ENCODE data around the gene LRP1B.
"Not testable (repeated sequence)": the region's sequence is repeated elsewhere in the genome, so short reads cannot be mapped to it uniquely, and the experiment has no call there.

LRP1B gene

DNA sequence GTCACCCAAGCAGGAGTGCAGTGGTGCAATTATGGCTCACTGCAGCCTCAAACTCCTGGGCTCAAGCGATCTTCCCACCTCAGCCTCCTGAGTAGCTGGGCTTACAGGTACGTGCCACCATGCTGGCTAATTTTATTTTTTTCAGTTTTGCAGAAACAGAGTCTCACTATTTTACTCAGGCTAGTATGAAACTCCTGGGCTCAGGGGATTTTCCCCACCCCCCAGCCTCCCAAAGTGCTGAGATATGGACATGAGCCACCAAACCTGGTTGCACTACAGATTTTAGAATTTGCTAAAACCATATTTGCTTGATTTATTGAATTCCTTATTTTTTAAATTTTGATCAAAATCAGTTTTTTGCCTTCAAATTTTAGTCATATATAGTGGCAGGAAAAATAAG lies 1553.4 kb downstream of the LRP1B start:
- FAIRE-seq = no peak

DNA sequence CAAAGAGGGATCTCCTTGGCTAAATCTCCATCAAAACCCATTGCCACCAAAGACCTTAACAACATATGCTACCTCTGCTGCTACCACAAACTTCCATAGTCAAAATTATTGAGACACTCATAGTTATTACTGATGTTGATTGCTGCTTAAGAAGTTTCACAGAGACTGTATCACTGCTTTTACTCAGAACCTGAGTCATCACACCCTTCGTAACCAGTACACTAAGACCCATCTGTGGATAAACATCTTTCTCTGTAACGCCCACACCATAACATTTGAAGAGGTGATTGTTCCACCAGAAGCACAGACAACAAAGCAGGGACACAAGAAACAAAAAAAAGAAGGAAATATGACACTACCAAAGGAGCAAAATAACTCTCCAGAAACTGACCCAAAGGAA lies 1563.1 kb downstream of the LRP1B start:
- FAIRE-seq = no peak

DNA sequence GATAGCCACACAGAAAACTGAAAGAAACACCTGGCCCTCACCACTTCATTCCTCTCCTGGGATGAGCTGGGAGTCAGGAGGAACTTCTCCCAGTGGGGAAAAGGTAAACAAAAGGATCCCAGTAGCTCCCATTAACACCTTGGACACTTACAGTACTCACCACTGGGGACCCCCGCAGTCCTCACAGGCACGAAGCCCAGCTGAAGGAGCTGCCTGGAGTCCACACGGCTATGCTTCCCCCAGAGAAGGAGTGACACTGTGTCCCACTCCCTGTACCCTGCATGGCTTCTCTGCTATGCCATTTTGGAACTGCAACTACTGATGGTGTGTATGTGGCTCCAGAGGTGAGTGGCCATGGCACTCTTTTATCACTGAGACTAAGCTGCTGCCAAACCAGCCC lies 1565.1 kb downstream of the LRP1B start:
- no peak for FAIRE-seq

DNA sequence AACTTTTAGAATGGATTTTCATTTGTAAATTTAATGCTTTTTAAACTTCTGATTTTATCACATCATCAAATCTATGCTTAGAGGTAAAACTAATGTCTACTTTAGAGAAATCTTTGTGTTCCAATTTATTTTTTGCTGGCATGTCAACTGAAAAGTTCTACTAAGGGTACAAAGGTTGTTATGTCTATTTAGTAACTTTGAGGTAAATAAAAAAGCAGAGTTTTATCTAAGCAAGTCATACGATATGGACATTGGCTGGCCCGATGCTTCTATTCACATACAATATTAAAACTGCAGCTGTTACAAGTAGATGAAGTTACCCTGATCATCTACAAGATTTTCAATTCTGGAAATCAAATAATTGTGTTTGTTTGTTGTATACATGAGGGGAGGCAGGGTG lies 1575.1 kb downstream of the LRP1B start:
- no peak for FAIRE-seq

DNA sequence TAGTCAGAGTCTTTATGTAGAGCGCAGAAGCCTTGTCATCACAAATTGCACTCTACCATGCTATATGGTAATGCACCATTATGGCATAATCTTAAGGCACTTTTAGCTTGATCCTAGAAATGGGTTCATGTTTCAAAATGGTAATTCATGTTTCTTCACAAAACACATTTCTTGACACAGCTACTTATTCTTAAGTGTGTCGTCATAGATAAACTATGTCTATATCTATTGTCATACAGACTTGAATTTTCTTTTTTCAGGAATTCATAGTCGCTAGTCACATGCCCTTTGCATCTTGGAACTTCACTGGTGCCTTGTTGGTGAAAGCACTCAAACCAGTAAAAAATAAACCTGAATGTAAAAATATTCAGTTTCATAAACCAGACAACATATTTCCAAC lies 1578.2 kb downstream of the LRP1B start:
- FAIRE-seq = no peak

- FAIRE-seq = no peak
These were observed 1579.5 kb downstream of the LRP1B start for GRCh38 chr2:140551287-140551686.

DNA sequence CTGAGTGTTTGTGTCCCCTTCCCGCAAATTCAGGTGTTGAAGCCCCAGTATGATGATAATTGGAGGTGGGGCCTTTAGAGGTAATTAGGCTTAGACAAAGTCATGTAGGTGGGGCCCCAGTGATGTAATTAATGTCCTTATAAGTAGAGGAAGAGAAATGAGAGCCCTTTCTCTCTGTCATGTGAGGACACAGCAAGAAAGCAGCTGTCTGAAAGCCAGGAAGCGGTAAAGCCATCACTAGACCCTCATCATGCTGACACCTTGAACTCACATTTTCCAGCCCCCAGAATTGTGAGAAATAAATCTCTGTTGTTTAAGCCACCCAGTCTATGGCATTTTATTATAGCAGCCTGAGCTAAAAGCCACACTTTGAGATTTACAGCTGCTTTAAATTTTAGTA lies 1580.0 kb downstream of the LRP1B start:
- FAIRE-seq = no peak

- not testable (repeated sequence) for FAIRE-seq
These were observed 1586.0 kb downstream of the LRP1B start for GRCh38 chr2:140544769-140545168.

DNA sequence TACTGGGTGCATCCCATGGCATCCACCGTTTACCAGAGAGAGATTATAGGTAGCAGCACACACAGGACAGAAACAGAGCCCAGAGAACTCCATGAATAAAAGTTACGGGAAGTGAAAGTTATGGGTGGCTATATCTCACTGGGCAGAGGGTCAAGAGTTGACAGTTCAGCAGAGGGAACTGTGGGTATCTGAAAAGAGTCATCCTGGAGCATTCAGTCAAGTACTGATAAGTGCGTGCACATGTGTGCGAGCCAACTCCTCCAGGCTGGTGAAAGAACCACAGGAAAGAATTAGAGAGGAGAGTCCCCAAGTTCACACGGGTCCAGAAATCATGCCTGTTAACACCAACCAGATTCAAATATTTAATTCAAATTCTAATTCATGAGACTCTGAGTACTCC lies 1588.2 kb downstream of the LRP1B start:
- no peak for FAIRE-seq

DNA sequence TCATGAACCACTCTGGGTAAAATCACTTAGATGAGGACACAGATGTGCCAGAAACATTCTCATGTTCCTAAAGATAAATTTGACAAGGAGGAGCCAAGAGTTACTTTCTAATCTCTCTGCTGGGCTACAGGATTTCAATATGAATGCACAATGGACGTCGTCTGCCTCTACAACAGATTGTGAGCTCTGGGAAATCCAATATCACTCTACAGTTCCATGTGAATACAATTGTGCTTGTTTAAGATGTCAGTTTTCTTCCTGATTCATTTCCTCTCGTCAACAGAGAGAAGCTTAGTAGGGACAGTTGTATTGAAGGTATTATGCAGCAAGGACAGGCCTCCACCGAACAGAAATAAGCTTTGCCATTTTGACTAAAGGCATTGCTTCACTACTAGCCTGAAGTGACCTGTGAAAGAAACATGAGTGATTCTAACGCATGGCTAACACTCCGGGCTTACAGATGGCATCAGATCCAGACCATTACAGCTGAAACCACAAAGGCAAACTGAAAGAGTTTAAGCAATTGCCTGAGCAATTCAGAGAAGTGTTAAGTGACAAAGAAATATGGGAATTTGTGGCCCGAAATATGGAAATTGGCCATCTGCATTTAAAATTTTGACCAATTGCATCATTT lies 1591.5 kb downstream of the LRP1B start:
- no peak for FAIRE-seq

GRCh38 chr2:140529706-140530105 lies 1601.1 kb downstream of the LRP1B start:
- FAIRE-seq = no peak

DNA sequence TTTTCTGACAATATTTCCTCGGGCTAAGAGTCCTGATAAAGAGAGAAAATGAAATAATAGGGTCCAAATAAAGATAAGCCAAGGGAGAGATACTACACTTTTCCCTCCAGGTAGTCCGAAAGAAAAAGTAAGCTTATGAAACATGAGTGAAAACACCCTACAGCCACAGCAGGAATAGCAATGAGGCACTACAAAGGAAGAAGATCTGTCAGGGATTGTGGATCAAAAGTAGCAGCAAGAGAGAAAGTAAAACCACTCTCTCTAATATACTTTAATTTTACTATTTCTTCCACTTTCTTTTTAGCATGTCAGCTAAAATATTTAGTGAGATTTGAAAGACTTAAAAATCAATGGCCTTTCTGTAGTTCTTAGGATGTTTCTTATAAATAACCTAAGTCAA lies 1601.8 kb downstream of the LRP1B start:
- FAIRE-seq = no peak

DNA sequence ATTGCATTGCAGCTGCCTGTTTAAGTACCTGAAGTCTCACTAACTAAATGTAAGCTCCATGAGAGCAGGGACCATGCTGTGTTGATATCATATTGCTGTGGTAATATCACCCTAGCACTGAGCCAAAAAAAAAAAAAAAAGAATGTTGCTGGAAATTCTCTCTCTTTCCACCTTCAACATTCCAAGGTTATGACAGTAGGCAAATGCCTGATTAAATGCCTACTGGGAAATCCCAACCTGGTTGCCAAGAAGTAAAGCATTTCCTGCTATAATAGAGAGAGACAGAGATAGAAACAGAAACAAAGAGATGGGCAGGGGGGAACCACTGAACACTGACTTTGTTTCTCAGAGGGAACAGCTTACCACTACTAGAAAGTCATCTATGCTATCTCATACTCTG lies 1604.2 kb downstream of the LRP1B start:
- no peak for FAIRE-seq

GRCh38 chr2:140512106-140512505 lies 1618.7 kb downstream of the LRP1B start:
- no peak for FAIRE-seq

DNA sequence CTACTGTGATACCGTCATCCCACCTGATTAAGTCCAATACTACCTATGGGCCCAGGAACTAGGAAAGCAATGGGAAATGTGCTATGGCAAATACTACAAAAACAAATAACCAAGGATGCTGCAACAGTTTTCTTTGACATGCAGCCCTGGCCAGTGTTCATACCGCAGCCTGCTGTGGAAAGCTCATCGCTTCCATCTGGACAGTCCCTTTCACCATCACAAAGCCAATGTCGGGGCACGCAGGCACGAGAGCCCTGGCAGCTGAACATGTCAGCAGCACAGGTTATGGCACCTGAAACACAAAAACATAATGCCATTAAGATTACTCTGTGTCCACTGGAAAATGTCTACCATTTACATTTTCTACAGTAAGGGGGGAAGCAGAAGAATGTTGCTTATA lies 1621.1 kb downstream of the LRP1B start:
- no peak for FAIRE-seq

DNA sequence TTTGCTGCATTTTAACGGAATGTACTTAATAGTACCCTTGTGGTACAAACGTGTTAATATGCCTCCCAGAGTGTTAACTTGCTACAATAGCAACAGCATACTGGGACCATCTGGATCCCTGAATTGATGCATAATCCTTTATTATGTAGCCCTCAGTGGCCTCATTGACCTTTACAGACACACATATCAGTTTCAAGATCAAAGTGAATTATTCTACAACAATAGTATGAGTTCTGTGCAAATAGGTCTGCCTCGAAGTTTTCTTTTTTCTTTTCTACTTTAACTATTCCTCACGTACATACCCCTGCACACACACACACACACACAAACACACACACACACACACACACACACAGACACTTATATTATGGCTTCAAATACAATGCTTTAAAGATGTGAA lies 1622.1 kb downstream of the LRP1B start:
- FAIRE-seq = no peak

- FAIRE-seq = no peak
These were observed 1624.2 kb downstream of the LRP1B start for GRCh38 chr2:140506606-140507005.

GRCh38 chr2:140504601-140505000 lies 1626.2 kb downstream of the LRP1B start:
- FAIRE-seq = no peak

DNA sequence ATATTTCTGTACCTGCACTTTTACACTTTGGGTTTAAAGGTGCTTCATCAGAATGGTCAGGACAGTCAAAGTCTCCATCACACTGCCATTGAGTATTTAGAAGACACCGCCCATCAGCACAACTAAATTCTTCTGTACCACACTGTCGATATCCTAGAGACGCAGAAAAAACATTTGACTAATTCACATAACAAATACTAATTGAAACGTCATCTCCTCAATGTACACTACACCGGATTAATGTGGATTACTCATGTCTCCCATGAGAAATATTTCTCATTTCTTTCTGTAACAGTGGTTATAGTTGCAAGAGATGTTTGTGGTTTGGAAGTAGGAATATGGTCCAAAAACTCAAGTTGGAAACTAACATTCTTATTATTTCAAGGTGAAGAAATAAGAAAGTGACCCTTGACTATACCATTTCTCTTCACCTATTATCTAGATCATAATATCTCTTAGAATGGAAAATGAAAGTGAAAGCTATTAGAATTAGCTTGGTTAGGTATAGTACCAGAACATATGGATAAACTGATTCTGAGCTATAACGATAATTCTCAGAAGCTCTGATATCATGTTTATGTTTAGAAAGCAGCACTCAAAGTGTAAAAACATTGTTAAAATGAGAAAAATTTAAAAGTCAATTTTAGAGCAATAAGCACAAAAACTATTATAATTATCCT lies 1627.7 kb downstream of the LRP1B start:
- no peak for FAIRE-seq

DNA sequence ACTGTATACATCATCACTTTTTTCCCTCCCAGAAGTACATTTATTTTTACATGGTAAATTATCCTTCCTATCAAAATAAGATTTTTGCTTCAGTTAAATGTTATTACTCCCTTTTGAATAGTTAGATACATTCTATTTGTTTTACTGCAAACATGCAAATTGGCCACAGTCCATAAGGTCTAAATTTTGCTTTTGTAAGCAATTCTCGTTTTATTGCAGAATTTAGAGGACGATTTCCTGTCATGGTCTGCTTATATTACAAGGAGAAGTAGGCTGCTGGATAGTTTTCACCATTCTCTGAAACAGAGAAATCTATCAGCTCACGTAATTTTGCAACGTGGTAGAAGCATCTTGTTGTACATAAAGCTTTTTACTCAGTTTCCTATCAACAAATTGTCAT lies 1632.5 kb downstream of the LRP1B start:
- no peak for FAIRE-seq

DNA sequence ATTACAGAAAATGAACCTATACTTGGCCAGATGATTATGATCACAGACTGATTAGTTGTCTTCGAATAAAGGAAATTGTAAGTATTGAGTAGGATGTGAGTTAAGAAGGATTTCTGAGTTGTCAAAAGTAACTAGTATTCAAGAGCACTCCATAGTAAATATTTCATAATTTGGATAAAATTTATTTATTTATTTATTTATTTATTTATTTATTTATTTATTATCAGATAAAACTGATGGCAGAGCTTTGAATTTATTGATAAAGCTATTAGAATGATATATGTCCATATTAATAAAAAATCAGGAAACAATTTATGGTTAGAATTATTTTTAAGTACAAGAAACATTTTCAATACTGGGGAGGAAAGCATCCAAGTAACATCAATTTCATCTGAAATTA lies 1634.1 kb downstream of the LRP1B start:
- peak; percentile 55 for FAIRE-seq

- FAIRE-seq = no peak
These were observed 1638.9 kb downstream of the LRP1B start for GRCh38 chr2:140491876-140492275.

DNA sequence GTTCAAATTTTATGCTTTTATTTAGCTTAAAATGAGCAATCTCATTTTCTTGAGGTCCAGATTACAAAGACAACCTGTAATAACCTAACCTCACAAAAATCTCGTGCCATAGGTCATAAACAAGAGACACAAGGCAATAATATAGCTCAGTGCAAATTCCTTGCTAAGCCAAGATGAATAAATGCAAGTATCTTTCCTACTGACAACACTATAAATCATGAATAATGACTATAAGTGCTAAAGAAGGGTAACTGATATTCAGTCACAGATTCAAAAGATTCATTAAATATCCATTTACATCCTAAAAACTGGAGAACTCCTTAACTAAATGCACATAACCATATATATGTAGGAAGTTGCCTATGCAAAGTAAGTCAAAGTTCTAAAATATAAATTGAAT lies 1641.6 kb downstream of the LRP1B start:
- FAIRE-seq = no peak

DNA sequence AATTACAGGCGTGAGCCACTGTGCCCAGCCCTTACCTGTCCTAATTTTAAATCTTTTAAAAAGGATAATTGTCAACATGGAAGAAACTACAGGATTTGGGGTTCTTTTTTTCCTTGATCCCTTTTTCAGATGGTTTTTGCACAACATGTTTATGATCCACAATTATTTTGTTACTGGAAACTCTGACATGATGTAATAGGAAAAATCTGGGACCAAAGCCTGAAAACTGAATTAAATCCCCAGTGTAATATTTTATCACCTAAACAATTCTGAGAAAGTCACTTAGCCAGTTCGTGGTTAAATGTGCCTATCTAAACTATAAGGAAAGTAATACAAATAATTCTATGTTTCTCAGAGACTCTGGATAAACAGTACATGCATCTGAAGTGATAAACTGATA lies 1649.7 kb downstream of the LRP1B start:
- no peak for FAIRE-seq

DNA sequence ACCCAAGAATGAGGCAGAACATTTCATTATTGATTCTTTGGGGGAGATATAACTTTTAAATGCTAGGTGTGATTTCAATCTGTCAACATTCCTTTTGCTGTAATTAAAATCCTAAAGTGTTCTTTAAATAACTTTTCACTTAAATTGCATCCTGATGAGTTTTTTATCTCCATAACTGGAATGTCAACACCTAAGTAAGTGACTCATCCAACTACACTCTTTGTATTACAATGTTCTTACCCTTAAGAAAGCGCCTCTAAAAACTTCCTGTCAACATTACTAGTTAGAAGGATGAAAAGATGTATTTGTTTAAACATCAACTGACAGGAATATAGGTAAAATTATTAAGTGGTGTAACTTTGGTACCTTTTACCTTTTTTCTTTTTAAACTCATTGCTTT lies 1657.0 kb downstream of the LRP1B start:
- FAIRE-seq = no peak
